GM18870 (cell line): ENCODE results near the gene CACNA1F.
A peak's percentile ranks its signal among the peaks of the same experiment; 100 is the strongest.

Experiments used
- ATAC-seq: cut with Tn5 transposase; IDR thresholded peaks from one replicate; pipeline ENCODE4 v1.9.1; 2021; ENCODE audit warnings: moderate library complexity; ENCODE audit not compliant: unreplicated experiment

Gene CACNA1F

DNA sequence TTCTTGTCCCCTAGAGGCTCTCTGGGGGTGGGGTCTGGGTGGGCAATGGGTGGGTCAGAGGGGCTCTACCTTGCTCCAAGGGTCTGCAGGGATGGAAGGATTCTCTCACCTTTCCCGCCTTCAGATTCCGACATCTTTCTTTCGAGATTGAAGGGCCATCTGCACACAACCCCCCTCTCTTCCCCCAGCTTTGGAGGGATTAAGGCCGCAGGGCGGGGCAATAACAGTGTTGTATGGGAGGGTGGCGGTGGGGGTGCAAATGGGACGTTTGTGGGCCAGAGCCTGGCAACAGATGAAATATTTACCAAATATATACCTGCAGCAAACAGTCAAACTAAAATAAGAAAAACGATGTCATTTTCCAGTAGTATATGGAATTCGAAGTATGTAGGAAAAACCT is at the start of gene CACNA1F:
Gene CACNA1F, minus strand, starts transcription at position 165 of the 400 bp plus-strand sequence. Its CDS starts 31 bp downstream, at position 134.
- no peak for ATAC-seq

DNA sequence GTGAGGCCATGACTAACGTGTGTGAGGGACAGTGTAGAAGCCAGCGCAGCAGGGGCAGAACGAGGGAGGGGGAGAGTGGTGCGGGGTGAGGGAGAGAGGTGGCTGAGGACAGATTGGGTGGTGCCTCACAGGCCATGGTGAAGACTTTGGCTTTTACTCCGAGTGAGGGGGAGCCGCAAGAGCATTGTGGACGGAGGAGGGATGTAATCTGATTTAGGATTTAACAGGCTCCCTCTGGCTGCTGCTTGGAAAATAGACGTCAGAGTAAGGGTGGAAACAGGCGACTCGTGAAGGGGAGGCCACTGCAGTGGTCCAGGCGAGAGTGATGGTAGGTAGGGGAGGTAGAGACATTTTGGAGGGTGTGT is 49.5 kb upstream of the CACNA1F start:
- no peak for ATAC-seq

DNA sequence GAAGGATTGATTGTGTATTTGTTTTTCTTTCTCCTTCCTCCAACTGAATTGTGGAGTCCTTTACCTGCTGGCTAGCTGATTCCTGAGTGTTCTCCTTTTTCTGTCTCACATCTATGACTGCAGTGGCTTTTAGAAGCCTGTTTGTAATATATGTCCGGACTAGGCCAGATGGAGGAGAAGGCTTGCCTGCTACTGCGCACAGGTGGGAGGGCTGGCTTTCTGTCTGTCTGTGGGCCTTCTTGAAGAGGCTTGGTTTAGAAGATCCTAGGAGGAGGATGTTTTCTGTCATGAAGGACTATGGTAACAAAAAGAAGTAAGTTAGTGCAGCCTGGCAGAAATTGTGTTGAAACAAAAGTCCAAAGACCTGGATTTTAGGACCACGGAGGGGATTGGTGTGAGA is 44.9 kb upstream of the CACNA1F start:
- no peak for ATAC-seq

DNA sequence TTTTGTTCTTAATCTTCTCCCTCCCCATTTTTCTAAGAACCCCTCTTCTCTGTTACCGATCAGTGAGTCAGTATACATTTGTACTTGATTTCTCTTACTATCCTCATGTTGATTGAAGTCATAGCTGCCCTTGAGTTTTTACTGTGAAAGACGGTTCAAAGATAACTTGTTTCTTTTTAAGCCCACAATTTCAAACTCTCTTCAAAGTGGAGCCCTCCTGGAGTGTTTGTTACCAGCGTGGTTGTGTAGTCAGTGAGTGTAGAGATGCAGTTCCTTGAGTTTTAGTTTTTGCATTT is 44.3 kb upstream of the CACNA1F start:
- ATAC-seq: no peak

DNA sequence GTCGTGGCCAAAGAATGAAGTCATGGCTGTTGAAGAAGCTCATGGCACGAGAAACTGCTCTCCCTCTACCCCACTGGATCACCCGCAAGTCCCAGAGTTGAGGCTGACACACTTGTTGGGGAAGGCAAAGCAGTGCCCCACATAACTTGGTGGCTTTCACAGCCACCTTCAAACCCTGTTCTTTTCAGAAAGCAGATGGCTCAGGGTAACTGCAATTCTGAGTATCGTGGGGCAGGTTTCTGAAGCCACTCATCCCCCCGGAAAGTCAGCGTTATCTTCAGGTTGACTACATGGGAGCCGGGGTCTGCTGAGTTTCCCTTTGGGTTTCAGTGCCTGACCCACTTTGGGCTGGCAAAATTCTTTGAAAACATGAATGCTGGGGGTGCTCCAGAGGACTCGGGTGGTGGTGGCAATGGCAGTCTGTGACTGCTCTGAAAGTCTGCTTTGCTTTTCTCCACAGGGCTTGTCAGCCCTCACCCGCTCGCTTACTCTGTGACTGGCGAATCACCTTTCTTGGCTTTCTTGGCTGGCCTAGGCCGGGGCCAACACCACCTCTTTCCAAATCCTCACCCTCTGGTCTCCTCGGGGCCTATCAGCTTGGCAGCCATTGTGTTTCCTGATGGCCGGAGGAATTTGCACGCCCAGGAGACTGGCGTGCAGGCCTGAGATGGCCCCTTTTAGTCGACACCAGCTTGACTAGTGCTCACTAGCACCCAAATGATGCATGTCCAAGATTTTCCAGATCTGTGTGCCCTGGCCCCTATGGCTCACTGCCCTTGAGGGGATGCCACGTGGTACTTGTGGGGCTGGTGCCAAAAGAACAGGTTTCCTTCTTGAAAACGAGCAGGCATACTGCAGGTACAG is 43.8 kb upstream of the CACNA1F start:
- ATAC-seq: no peak

DNA sequence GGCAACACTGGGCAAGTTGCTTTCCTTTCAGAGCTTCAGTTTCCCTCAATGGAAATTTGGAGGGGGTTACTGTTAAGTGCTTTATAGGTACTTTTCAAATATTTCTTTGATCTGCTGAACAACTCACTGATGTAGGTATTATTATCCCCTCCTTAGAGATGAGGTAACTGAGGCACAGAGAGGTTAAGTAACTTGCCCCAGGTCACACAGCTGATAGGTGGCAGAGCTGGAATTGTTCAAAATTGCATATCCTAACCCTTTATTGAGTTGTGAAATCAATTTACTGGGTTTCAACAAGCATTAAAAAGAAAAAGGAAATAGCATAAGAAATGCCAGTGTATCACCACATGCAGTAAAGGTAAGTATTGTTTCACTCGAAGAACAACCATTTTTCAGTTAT is 43.1 kb upstream of the CACNA1F start:
- ATAC-seq: no peak

DNA sequence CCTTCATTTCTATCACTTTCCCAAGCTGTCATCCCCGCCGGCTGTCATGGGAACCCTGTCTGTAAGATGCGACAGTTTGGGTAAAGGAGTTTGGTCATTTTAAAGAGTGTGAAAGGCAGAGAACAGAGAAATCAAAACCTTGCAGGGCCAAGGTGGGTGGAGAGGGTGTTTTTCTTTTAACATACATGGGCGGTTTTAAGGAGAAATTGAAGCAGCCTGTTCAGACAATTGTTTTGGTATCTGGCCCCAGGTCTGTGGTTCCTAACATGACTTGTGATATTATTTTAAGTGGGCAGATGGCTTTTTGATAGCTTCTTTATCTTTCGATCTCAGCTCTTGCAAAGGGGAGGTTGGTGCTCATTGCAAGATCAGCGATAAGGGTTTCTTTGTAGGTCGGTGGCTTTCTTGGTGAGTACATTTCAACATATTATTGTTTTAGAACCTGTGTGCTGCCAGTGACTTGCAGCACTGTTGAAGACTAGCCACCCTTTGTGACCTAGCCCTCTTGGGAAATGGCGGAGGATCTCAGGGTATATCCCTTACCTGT is 40.1 kb upstream of the CACNA1F start:
- ATAC-seq: no peak

DNA sequence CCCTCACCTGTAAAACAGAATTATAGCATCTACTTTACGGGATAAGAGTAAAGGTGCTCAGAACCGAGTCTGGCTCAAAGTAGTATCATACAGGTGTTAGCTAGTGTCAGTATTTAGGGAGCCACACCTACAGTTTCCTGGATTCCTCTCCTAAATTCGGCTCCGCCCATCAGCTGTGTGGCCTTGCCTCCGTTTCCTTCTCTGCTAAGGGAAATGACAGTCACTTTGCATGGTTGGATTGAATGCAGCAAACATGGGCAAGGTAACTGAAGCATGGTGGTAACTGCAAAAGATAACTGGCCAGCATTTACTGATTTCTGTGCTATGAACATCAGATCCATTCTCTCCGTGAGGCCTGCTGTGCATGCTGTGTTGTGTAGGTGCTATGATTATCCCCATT is 39.3 kb upstream of the CACNA1F start:
- no peak for ATAC-seq

DNA sequence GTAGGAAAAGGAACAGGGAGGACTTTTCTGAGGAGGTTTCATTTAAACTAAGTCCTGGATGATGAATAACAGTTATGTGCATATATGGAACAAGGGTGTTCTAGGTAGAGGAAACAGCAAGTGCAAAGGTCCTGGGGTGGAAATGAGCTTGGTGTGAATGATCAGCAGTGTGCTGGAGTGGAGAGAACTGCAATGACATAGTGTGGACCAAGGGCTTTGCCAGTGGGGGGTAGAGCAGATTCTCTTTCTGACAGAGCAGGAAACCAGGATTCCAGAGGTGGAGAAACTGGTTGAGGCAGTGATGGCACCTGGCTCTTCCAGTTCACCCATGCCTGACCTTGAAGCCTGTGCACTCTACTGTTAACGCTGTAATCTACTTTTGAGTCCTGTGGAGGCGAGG is 38.2 kb upstream of the CACNA1F start:
- no peak for ATAC-seq

DNA sequence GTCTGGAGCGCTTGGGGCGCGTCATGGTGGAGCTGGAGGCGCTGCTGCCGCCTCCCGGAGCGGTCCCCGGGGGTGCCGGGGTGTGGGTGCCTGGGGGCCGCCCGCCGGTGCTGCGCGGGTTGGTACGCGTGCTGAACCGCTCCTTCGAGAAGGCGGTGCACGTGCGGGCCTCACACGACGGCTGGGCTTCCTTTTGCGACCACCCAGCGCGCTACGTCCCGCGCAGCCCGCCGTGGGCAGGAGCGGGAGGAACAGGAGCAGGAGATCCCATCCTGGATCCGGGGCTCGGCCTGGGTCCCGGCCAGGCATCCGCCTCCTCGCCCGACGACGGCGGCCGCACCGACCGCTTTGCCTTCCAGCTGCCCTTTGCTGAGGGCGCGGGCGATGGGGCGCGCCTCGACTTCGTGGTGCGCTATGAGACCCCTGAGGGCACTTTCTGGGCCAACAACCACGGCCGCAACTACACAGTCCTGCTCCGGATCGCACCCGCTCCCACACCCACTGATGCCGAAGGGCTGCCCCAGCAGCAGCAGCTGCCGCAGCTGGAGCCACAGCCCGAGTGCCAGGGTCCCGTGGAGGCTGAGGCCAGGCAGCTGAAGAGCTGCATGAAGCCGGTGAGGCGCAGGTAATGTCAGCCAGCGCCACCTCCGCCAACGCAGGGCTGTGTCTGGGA is 37.2 kb upstream of the CACNA1F start:
- ATAC-seq: no peak

DNA sequence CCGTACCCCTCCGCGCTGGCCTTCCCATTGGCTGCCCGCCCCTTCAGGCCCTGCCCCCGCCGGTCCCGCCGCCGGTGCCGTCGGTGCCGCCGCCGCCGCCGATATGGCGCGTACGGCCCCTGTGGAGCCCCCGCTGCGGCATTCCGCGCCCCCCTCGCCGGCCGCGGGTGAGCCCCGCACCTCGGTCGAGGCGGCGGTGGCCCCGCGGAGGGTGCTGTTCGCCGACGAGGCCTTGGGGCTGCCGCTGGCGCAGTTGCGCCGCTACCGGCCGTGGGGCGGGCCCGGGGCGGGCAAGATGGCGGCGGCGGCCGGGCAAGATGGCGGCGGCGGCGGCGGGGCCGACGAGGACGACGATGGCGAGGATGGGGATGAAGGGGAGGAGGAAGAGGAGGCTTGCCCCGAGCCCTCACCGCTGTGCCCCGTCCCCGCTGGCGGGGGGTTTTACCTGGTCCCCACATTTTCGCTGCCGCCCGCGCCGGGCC is 36.7 kb upstream of the CACNA1F start, which contains the start of gene PPP1R3F:
Gene PPP1R3F, plus strand, starts transcription at position 27 of the 482 bp plus-strand sequence. Its CDS starts 77 bp downstream, at position 104.
- ATAC-seq: no peak

DNA sequence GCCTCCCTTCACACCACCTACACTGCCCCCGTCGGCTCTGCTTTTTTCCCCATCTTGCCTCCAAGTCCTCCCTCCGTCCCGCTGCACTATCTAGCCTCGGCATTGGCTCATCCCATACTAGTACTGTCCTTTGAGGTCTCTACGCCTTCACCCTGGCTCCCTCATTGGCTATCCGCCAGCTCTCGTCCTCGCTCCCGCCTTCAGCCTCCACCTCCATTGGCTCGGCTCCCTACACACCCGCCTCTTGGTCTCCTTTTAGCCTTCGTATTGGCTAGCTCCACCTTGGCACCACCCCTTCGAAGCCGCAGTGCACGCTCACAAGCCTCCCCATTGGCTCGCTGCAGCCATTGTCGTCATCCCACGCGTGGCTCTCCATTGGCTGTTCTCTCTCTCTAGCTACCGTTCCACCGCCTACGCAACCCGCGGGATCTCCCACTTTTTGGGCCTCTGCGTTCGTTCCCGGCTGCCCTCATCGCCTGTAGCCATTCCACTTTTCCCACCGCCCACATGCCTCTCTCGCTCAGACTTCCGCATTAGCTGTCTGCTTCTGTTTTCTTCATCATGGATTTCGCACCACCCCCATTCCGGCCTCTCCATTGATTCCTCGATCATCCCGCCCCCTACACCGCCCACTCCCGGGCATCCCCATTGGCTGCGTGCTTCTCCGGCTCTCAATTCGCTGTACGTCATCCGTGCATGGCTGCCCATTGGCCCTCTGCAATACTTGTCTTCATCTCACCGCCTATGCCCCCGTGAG is 36.0 kb upstream of the CACNA1F start:
- ATAC-seq: peak; percentile 85

DNA sequence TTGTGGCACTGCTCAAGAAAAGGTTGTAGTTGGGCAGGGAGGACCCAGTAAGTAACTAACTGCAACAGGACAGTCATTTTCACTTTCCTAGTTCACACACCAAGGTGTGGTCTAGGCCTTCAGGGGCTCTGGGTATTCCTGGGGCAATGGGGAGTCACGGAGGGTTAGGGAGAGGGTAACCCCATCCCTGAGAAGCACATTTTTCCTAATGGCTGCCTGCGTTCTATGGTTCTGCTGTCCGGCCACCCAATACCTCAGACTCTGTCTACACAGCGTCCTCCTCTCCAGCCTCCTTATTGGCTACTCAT is 35.5 kb upstream of the CACNA1F start:
- no peak for ATAC-seq

DNA sequence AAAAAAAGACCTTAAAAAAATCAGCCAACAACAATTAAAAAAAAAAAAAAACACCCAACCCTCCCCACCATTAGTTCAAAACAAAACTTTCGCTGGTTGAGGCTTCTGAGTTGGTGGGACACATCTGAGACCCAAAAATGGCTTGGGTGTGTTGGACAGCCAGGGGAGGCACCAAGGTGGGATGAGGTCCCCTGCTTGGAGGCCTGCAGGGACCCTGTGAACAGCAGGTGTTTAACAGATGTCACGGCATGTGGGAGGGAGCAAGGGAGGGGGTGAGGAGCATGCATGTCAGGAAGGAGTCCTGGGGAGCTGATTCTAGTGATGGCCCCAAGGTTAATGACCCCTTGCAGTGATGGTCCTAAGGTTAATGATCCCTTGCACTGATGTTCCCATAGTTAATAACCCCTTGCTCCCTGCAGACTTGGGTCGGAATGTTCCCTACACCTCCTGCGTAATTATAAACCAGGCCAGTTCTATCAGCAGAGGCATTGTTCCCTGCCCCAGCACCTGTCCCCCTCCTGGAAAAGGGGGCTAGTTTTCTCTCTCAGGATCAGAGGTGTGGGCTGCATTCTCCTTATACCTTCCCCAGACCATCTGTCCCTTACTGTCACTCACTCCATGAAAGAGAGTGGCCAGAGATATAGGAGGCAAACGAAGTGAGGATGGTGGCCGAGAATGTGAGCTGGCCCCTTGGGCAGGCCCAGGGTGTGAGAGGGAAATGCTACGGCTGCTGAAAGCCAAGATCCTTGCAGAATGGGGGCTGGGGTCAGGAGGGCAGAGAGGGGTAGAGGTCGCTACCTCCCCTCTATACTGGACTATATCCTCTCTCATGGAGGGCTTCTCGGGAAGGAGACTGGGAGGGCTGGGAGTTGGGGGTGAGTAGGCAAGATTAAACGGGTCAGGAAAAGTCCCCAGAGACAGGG is 33.6 kb upstream of the CACNA1F start:
- no peak for ATAC-seq

DNA sequence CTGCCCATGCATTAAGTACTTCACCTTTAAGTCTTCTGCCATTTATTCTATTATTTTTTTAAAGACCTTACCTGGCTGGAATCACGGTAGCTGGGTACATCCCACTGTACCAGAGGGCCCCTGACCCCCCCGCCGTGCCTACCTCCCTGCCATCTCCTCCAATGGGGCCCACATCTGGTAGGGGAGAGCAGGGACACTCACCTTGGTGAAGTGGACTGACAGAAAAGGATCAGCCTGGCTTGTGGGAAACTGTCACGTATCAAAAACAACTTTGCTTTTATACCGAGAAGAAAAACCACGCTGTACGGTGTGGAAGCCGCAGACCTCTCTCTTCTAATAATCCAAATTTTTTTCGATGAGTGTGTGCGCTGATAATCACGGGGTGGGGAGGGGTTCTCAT is 31.3 kb upstream of the CACNA1F start, which contains the start of gene FOXP3:
Gene FOXP3, minus strand, starts transcription at position 251 of the 400 bp plus-strand sequence. CDS start 6,205 bp downstream, outside the sequence.
- no peak for ATAC-seq

DNA sequence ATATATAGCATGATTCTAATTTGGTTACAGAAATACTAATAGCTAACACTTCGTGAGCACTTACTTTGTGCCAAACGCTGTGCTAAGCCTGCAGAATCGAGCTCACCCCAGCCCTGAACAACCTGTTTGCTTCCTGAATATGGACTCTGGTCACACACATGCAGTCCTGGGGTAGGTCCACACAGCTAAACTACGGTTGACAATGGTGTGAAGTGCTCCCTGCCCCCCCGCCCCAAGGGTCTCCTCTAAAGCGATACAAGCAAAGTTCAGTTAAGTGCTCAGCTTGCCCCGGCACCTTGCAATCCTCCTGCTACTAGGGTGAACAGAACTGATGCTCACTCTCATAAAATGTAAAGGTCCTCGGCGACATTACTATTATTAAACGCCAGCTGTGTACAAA is 30.5 kb upstream of the CACNA1F start:
- ATAC-seq: no peak

DNA sequence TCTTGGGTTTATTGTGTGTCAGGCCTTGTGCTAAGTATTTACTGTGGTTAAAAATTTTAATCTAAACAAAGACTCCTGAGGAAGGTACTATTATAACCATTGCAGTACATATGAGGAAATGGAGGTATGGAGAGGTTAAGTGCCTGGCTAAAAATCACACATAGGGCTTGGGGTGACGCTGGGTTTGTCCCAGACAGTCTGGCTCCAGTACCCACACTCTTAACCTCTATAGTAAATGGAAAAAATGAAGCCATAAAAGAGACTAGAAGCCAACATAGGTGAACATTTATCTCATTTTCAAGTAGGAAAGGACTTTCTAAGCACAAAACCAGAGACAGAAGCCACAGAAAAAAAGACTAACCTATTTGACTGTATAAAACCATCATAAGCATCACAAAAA is 29.5 kb upstream of the CACNA1F start:
- no peak for ATAC-seq

DNA sequence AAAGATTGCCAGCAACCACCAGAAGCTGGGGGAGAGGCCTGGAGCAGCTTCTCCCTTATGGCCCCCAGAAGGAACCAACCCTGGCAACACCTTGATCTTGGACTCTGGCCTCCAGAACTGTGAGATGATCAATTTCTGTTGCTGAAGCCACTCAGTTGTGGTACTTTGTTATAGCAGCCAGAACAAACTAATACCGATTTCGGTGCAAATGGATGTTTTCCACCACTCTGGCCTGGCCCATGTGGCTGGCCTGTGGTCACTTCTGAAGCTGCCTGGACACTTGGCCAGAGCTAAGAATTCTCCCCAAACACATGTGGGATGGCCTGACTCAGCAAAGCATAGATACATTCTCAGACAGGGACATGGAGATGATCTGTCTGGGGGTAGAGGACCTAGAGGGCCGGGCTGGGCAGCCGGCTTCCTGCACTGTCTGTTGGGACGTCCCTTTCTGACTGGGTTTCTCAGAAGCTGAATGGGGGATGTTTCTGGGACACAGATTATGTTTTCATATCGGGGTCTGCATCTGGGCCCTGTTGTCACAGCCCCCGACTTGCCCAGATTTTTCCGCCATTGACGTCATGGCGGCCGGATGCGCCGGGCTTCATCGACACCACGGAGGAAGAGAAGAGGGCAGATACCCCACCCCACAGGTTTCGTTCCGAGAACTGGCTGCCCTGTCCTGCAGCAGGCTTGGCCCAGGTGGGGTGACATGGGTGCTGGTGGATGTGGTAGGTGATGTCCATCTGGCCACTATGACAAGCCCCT is 27.3 kb upstream of the CACNA1F start:
- no peak for ATAC-seq

DNA sequence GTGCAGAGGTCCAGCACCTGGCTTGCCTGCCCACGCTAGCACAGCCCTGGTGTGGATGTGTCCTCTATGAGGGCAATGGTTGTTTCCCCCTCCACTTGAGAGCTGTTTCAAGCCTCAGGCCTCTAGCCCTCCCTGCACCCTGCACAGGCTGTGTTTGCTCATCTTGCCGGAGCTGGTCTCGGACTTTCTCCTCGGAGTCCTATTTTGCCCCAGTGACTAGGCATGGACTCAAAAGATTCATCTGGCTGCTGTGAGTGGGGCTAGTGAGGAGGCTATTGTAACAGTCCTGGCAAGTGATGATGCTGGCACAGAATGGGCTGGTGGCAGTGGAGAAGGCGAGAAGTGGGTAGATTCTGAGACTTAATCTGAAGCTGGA is 25.6 kb upstream of the CACNA1F start:
- no peak for ATAC-seq
